GM18907 (cell line): ENCODE results near the gene CXXC5.

Source experiments
- ATAC-seq: cut with Tn5 transposase; IDR thresholded peaks from one replicate; pipeline ENCODE4 v1.9.1; 2021; ENCODE audit warnings: mild to moderate bottlenecking, moderate library complexity; ENCODE audit not compliant: unreplicated experiment

CXXC5 gene

GRCh38 chr5:139690803-139691629 lies 42.9 kb downstream of the CXXC5 start:
- no peak for ATAC-seq

DNA sequence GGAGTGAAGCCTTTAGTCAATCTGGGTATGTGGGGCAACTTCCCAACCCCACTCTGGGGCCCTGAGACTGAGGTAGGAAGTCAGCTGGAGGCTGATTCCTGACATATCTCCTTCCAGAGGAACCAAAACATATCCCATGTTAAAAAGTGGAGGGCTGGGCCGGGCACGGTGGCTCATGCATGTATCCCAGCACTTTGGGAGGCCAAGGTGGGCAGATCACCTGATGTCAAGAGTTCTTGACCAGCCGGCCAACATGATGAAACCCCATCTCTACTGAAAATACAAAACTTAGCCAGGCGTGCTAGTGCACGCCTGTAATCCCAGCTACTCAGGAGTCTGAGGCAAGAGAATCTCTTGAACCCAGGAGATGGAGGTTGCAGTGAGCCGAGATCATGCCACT lies 44.0 kb downstream of the CXXC5 start:
- no peak for ATAC-seq

DNA sequence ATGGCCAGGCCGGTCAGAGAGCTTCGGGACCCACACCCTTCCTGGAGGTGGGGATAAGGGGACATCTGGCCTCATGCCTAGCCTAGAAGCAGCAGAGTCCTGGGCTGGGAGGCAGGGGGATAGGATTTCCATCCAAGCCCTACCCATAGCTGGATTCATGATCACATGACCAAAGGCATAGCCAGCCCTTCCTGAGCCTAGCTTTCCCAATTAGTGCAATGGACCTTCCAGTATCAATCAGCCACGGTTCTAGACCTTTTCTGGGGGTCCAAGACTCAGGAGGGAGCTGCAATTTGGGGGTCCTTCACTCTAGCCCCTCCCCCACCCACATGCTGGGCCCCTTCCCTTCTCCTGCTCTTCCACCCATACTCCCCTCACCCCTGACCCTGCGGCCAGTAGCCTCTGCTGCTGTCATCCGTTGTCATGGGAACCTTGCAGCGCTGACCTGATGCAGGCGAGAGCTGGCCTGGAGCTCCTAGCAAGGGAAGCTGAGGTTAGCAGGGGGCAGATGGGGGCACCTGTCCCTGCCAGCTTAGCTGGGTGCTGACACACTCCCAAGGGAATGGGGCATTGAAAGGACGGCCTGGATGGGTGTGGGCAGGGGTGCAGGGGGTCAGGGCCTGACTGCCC lies 44.6 kb downstream of the CXXC5 start:
- ATAC-seq: no peak

- no peak for ATAC-seq
These were observed 45.7 kb downstream of the CXXC5 start for GRCh38 chr5:139693676-139694364.

GRCh38 chr5:139694556-139695177 lies 46.5 kb downstream of the CXXC5 start:
- ATAC-seq: no peak

- ATAC-seq: no peak
These were observed 47.0 kb downstream of the CXXC5 start for GRCh38 chr5:139695178-139695573.

DNA sequence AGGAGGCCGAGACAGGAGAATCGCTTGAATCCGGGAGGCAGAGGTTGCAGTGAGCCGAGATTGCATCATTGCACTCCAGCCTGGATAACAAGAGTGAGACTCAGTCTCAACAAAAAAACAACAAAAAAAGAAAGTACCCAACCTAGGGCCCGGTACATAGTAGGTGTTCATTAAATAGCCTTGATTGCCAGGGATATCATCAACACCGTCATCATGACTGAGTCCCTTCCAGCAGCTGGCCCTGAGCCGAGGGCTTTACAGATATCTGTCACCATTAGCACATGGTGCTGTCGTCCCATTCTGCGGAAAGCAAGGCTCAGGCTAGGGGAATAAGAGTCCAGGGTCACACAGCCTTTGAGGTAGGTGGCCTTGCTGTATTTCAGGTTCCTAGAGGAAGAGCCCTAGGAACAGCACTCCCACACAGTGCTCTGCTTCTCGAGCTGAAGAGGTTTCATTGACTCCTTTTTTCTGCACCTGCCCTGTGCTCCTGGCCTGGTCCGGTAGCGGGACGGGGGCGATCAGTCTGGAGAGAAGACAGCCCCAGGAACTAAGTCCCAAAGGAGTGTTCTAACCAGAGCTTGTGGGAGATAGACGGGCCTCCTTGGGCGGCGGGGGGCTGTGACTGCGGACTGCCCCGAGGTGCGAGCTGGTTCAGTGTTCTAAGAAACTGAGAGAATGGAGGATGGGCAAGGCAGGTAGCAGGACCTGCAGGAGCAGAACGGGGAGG lies 48.2 kb downstream of the CXXC5 start:
- no peak for ATAC-seq

DNA sequence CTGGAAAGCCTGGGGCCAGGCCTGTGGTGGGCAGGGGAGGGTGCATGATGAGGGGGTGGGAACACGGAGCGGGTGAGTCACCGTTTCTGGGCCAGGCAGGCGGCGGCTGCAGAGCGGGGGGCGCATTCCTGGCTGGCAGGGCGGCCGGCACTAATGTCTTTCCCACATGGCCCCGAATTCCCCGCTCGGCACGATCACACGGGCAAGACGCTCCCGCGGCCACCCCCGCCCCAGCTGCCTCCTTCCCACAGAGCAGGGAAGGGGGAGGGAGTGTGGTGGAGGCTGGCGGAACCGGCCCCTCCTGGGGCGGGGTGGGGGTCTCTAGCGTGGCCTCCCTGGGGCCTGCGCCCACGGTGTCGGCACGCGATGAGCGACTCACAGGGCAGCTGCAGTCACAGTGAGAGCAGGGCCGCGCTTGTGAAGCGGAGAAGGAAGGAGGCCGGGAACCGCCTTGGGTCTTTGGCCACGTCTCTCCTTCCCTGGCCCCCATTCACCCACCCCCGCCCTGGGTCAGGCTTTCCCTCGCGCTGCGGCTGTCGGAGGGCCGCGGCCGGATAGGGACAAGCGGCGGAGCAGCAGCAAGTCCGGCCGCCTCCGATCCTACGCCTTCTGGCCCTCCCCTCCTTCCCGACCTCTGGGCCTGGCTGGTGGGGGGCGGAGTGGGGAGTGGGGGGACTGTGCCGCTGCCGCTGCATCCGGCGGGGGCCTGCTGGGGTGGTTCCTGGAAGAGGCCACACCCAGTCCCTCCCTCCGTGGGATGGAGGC lies 48.9 kb downstream of the CXXC5 start:
- peak; percentile 28 for ATAC-seq

GRCh38 chr5:139698490-139699146 lies 50.5 kb downstream of the CXXC5 start:
- ATAC-seq: no peak

- ATAC-seq: no peak
These were observed 51.2 kb downstream of the CXXC5 start for GRCh38 chr5:139699351-139699750.

DNA sequence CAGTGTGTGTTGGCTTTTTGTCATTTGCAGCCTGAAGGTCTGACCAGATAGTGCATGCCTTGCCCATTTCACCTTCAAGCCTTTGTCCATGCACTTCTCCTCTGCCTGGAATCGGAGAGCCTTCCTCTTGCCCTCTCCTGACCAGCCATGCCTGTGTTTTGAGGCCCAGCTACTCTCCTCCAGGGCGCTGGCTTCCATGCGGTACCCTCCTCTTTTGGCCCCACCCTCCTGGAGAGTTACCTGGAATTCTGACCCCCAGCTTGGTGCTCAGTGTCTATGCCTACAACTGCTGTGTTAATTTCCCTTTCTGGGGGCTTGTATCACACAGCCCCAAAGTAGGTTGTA lies 52.5 kb downstream of the CXXC5 start:
- ATAC-seq: no peak

DNA sequence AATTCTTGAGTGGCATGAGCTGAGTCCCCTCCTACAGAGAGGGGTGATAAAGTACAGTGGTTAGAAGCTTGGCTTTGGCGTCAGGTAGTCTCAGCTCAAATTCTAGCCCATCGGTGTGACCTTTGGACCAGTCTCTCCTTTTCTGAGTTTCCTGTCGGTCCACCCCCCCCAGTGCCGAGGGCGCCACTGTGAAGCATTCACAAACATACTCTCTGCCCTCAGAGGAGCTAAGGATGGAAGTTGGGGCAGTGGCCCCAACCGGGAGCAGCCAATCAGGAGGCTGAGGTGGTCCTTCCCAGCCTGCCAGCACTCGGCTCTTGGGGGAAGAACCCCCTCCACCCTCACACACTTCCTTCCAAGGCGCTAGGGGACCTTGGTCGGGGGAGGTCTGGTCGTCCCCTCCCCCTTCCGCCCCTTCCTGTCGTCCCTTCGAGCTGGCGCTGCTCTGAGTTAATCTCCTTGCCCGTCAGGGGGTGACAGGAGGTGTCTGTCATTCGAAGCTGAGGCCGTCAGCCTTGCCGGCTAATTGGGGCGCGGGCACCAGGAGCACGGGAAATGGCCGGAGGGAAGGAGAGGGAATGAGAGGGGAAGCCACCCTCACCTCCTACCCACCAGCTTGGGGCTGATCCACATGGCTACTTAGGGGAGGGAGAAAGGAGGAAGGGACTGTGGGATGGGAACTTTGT lies 53.0 kb downstream of the CXXC5 start:
- ATAC-seq: no peak

DNA sequence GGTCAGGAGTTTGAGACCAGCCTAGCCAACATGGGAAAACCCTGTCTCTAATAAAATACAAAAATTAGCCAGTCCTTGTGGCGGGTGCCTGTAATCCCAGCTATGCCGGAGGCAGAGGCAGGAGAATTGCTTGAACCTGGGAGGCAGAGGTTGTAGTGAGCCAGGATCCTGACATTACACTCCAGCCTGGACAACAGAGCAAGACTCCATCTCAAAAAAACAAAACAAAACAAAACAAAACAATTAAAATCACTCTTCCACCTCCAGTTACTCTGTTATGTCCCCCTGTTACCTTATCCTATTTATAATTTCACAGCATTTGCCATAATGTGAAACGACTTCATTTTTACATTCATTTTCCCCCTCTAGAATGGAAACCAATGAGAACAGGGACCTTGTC lies 54.4 kb downstream of the CXXC5 start:
- ATAC-seq: no peak

DNA sequence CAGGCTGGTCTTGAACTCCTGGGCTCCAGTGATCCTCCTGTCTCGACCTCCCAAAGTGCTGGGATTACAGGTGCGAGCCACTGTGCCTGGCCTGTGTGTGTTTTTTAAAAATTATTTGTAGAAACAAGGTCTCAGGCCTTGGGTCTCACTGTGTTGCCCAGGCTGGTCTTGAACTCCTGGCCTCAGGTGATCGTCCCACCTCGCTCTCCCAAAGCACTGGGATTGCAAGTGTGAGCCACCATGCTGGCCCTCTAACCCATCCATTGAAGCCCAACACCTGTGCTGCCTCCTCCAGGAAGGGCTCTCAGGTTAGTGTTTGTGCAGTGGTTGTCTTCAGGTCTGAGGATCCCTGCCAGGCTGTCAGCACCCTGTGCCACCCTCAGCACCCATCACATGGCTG lies 56.6 kb downstream of the CXXC5 start:
- ATAC-seq: no peak

GRCh38 chr5:139705191-139705590 lies 57.0 kb downstream of the CXXC5 start:
- ATAC-seq: no peak

DNA sequence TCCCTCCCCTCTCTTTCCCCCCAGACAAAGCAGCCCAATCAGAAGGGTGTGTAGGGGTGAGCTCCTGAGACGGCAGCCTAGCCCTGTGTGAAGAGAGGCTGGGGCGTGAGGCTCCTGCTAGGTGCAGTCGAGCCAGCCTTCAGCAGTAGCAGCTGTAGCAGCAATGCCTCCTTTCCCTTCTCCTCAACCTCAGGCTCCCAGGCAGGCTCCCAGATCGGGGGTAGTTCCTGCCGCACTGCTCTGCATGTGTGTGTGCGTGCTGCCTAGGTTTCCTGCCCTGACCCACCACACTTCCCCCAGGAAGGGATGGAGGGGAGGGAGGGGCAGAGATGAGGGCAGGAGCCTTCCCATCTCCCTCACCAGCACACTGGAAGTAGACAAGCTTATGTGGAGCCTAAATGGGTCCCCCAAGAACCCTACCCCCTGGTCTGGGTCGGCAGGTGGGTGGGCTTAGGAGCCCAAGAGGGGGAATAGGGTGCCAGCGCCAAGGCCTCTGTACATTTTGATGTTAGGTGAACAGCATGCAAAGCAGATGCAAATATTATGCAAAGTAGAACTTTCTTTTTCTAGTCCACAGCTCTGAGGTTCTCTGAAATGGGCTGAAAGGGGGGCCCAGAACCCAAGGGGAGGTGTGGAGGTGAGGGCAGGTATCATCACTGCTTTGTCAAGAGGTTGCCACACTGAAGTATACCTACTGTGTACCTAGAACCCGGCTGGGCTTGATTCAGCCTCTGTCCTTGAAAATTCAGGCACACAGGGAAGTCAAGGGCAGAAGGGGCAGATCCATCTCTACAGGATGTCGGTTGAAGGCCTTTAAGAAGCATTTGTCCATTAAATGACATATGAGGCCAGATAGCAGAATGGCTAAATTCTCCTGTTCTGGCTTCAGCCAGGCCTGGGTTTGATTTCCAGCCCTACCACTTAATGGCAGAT lies 57.8 kb downstream of the CXXC5 start:
- ATAC-seq: no peak

- ATAC-seq: no peak
These were observed 59.4 kb downstream of the CXXC5 start for GRCh38 chr5:139707445-139708003.

DNA sequence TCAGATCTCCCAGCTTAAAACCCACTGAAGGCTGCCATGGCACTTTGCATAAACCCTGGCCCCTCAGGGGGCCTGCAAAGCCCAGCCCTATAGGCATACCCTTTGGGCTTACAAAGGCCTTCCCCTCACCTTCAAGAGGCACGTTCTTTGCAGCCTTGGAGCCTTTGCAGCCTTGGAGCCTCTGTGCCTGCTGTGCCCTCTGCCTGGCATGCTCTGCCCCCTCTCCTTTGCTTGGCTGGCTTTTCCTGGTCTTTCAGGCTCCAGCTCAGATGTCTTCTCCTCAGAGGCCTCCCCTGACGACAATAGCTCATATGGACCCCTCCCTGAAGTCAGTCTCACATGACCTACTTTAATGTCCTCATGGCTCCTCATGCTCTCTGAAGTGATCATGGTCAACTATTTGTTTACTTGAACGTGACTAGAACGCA lies 60.3 kb downstream of the CXXC5 start:
- no peak for ATAC-seq
